Measurements from ENCODE around the gene CCR9. TPM values are rescaled to one million over a fixed set of nuclear protein-coding genes. Genes with fewer than 3 reads are reported as not detected.

Gene CCR9
- total RNA-seq, 5 donors from 2014 or later (not counting 1 experiment from before 2014, with no cell fraction given), result 2.1 to 10.0 (median 4.2) TPM

DNA sequence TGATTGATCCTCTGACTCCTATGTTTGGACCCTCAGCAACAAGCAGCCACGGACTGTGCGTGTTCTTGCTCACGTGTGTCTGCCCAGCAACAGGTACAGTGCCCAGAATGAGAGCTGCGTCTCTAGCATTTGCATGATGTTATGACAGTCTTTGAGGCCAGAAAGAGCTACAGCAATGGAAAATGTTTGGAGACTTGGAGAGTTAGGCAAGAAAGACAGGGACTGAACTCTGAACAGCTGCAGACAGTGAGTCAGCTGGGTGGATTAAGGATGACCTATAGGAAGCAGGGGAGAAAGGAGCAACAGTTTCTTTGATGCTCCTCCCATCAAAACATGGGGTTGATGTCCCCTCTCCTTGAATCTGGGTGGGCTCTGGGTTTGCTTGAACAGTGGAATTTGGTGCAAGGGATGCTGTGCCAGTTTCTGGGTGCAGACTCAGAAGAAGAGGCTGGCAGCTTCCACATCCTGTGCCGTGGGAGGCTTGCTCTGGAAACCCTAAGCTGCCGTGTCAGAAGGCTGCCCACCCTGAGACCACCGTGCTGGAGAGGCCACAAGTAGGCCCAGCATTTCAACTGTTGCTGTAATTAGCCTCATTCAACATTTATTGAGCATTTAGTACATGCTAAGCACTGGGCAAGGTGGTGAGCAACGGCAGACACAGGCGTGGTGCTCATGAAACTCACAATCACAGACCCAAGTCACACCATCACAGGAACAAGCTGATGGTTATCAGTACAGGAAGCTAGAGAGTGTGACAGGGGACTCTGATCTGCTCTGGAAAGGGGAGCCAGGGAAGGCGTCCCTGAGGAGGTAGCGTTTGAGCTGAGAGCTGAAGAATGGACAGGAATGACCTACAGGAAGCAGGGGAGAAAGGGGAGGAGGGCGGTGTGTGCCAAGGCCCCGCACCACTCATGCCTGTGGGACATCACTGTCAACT is 21.7 kb downstream of the CCR9 start:
- H3K9me3 ChIP-seq, result no peaks in the 10 kb centered on the region
- CTCF ChIA-PET, result interaction anchor here (0.5 to 1.0 kb wide), 4 partner anchors 31 to 599 kb away, joined by 3 to 12 read pairs (median 4); no protein-coding TSS in a partner anchor
- no peaks in the 10 kb centered on the region for H3K9me3 Mint-ChIP-seq
- peaks cover 33 to 55% (median 53%) of the 10 kb centered on the region in 3 donors for H3K4me1 Mint-ChIP-seq
- WGBS (ENCODE audit: insufficient coverage), result 57% methylated on average over 7 of the region's 13 CpGs
- ATAC-seq (replicated peaks in 1 of 4) (peak; percentile 83 to 92 (median 90)), DNase-seq (peak in 10 of 35 experiments; percentile 6 to 55 (median 16))
- no peak overlapping the region for H3K27ac ChIP-seq (ENCODE audit: low read length)
- no peak overlapping the region for H3K4me3 ChIP-seq (ENCODE audit: control insufficient read depth in 1 of 2, extremely low read depth in 1 of 2, low read length in 1 of 2)
- POLR2A ChIA-PET, result no interaction called here
- H3K36me3 ChIP-seq (ENCODE audit: control insufficient read depth in 2 of 2, extremely low read depth in 1 of 2, insufficient read depth in 1 of 2, low read length in 1 of 2), result peaks cover 0 to 3% of the 10 kb centered on the region in 2 donors
- H3K27me3 ChIP-seq (replicated peaks in 1 of 2; ENCODE audit: control insufficient read depth in 2 of 2, extremely low read depth in 1 of 2, insufficient read depth in 2 of 2, low read length in 1 of 2), result peaks cover 0 to 13% of the 10 kb centered on the region in 2 experiments
- peaks cover 17 to 35% of the 10 kb centered on the region in 2 experiments for H3K4me1 ChIP-seq (ENCODE audit: control insufficient read depth in 1 of 2, extremely low read depth in 1 of 2, insufficient read depth in 2 of 2, low read length in 2 of 2)
- peak overlapping the region; percentile 60 to 66 for H3K27ac Mint-ChIP-seq
- H3K27me3 Mint-ChIP-seq, result no peaks in the 10 kb centered on the region
- peaks cover 14% of the 10 kb centered on the region for H3K36me3 Mint-ChIP-seq
- H3K4me3 Mint-ChIP-seq, result peak overlapping the region in 1 of 3 donors; percentile 50

DNA sequence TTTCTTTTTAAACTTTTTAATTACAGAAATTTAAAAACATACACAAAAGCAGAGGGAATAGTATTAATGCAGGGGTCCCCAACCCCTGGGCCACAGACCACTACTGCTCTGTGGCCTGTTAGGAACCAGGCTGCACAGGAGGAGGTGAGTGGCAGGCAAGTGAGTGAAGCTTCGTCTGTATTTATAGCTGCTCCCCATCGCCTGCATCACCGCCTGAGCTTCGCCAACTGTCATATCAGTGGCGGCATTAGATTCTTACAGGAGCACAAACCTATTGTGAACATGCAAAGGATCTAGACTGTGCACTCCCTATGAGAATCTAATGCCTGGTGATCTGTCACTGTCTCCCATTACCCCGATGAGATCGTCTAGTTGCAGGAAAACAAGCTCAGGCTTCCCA is 22.4 kb downstream of the CCR9 start:
- POLR2A ChIA-PET, result no interaction called here

DNA sequence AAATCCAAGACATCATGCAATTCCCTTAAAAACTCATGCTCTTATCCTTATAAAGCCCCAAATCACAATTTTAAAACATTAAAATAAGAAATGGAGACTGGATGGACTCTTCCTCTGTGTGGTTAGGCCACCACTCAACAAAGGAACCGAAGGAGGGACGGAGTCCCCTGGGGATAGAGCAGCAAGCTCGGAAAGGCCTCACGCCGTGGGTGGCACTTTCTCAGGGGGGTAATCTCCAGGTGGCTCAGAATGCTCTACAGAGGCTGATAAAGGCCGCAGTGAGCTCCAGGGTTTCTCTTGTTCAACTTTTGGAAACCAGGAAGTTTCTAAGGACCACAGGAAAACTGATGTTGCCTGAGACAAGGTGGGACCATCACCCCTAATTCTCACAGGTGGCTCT is 23.2 kb downstream of the CCR9 start:
- Mint-ChIP-seq H3K36me3 (peaks cover 14% of the 10 kb centered on the region), H3K9me3 (no peaks in the 10 kb centered on the region), H3K27ac (peak overlapping the region in 1 of 2 donors; percentile 24), H3K4me1 (peaks cover 34 to 61% (median 58%) of the 10 kb centered on the region in 3 donors), H3K27me3 (no peaks in the 10 kb centered on the region), H3K4me3 (peak overlapping the region in 1 of 3 donors; percentile 18)
- Histone ChIP-seq H3K36me3 (ENCODE audit: control insufficient read depth in 2 of 2, extremely low read depth in 1 of 2, insufficient read depth in 1 of 2, low read length in 1 of 2) (peaks cover 0 to 3% of the 10 kb centered on the region in 2 donors), H3K9me3 (no peaks in the 10 kb centered on the region), H3K27ac (ENCODE audit: low read length) (peak overlapping the region; percentile 3), H3K4me3 (ENCODE audit: control insufficient read depth in 1 of 2, extremely low read depth in 1 of 2, low read length in 1 of 2) (no peak overlapping the region), H3K4me1 (ENCODE audit: control insufficient read depth in 1 of 2, extremely low read depth in 1 of 2, insufficient read depth in 2 of 2, low read length in 2 of 2) (peaks cover 20 to 41% of the 10 kb centered on the region in 2 experiments), H3K27me3 (replicated peaks in 1 of 2; ENCODE audit: control insufficient read depth in 2 of 2, extremely low read depth in 1 of 2, insufficient read depth in 2 of 2, low read length in 1 of 2) (peaks cover 0 to 13% of the 10 kb centered on the region in 2 experiments)
- 87% methylated on average over 4 of the region's 6 CpGs for WGBS (ENCODE audit: insufficient coverage)
- POLR2A ChIA-PET, result no interaction called here
- CTCF ChIA-PET, result interaction anchor here in 1 of 2 donors (0.7 kb wide), 1 partner anchor 150 kb away, joined by 3 read pairs; no protein-coding TSS in a partner anchor
- ATAC-seq (replicated peaks in 1 of 4), result no peak
- DNase-seq, result no peak

More for the DNA sequence above, 22.4 kb downstream of the CCR9 start:
- Histone ChIP-seq H3K4me3 (ENCODE audit: control insufficient read depth in 1 of 2, extremely low read depth in 1 of 2, low read length in 1 of 2) (no peak overlapping the region), H3K27me3 (replicated peaks in 1 of 2; ENCODE audit: control insufficient read depth in 2 of 2, extremely low read depth in 1 of 2, insufficient read depth in 2 of 2, low read length in 1 of 2) (peaks cover 0 to 13% of the 10 kb centered on the region in 2 experiments), H3K4me1 (ENCODE audit: control insufficient read depth in 1 of 2, extremely low read depth in 1 of 2, insufficient read depth in 2 of 2, low read length in 2 of 2) (peaks cover 17 to 35% of the 10 kb centered on the region in 2 experiments), H3K9me3 (no peaks in the 10 kb centered on the region), H3K36me3 (ENCODE audit: control insufficient read depth in 2 of 2, extremely low read depth in 1 of 2, insufficient read depth in 1 of 2, low read length in 1 of 2) (peaks cover 0 to 3% of the 10 kb centered on the region in 2 donors), H3K27ac (ENCODE audit: low read length) (no peak overlapping the region)
- ATAC-seq (replicated peaks in 1 of 4) (no peak), DNase-seq (no peak)
- no peaks in the 10 kb centered on the region for H3K9me3 Mint-ChIP-seq
- H3K27ac Mint-ChIP-seq, result peak overlapping the region; percentile 60 to 66
- no peaks in the 10 kb centered on the region for H3K27me3 Mint-ChIP-seq
- H3K4me3 Mint-ChIP-seq, result peak overlapping the region in 1 of 3 donors; percentile 50
- H3K4me1 Mint-ChIP-seq, result peaks cover 33 to 60% (median 57%) of the 10 kb centered on the region in 3 donors
- peaks cover 14% of the 10 kb centered on the region for H3K36me3 Mint-ChIP-seq
- CTCF ChIA-PET, result interaction anchor here (0.6 to 1.0 kb wide), 3 partner anchors 30 to 599 kb away, joined by 3 to 4 read pairs (median 3); no protein-coding TSS in a partner anchor
- WGBS (ENCODE audit: insufficient coverage), result 81% methylated on average over 5 of the region's 7 CpGs

DNA sequence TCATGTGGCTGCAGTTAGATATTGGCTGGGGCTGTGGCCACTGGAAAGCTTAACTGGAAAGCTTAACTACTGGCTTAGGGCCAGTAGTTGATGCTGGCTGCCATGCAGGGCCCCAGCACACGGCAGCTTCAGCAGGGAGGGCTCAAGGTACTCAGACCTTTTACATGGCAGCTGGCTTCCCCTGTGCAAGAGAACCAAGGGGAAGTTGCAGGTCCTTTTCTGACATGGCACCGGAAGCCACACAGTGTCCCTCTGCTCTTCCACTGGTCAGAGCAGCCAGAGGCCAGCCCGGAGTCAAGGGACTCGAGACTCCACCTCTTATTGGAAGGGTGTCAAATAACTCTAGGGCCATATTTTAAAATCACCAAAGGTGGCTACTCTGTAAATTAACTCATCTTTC is 24.5 kb downstream of the CCR9 start:
- ATAC-seq (replicated peaks in 1 of 4) (no peak), DNase-seq (no peak)
- no peak overlapping the region for H3K4me3 Mint-ChIP-seq
- Histone ChIP-seq H3K27me3 (replicated peaks in 1 of 2; ENCODE audit: control insufficient read depth in 2 of 2, extremely low read depth in 1 of 2, insufficient read depth in 2 of 2, low read length in 1 of 2) (peaks cover 0 to 13% of the 10 kb centered on the region in 2 experiments), H3K4me3 (ENCODE audit: control insufficient read depth in 1 of 2, extremely low read depth in 1 of 2, low read length in 1 of 2) (no peak overlapping the region), H3K27ac (ENCODE audit: low read length) (no peak overlapping the region), H3K4me1 (ENCODE audit: control insufficient read depth in 1 of 2, extremely low read depth in 1 of 2, insufficient read depth in 2 of 2, low read length in 2 of 2) (peaks cover 30 to 55% of the 10 kb centered on the region in 2 experiments), H3K36me3 (ENCODE audit: control insufficient read depth in 2 of 2, extremely low read depth in 1 of 2, insufficient read depth in 1 of 2, low read length in 1 of 2) (peaks cover 0 to 3% of the 10 kb centered on the region in 2 donors), H3K9me3 (no peaks in the 10 kb centered on the region)
- peak overlapping the region in 1 of 2 donors; percentile 34 for H3K27ac Mint-ChIP-seq
- ChIA-PET CTCF (no interaction called here), POLR2A (no interaction called here)
- peaks cover 48 to 68% (median 66%) of the 10 kb centered on the region in 3 donors for H3K4me1 Mint-ChIP-seq
- H3K36me3 Mint-ChIP-seq, result peaks cover 7% of the 10 kb centered on the region
- H3K9me3 Mint-ChIP-seq, result no peaks in the 10 kb centered on the region
- WGBS (ENCODE audit: insufficient coverage), result 86% methylated on average over 2 of the region's 4 CpGs
- H3K27me3 Mint-ChIP-seq, result no peaks in the 10 kb centered on the region

DNA sequence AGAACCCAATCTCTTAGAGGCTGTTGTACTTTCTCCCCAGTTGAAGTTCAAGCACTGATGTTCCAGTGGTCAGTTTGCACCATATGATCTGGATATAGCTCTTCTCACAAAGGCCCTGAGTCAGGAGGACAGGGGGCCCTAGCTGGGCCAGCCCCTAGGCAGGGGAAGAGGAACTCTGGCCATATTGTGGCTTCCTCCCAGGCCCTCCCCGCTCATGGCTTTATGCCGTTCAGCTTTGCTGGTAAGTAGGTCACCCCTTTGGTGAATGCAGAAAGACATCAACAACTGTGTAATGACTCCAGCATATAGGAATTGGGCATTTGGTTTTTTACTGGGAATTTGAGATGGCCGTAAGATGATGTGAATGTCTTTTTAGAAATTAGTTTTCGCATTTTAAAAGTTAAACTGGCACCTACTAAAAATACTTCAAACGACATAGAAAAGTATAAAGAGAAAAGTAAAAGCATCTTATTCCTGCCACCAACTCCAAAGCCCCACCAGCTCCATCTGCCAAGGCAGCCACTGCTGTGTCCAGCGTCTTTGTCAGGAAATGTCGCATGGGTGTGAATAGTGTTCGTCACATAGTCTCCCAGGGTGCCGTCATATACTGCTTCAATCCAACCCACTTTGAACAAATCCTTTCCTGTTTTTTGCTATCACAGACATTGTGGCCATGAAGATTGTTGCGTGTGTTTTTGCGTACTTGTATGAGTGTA is 25.3 kb downstream of the CCR9 start:
- H3K4me1 Mint-ChIP-seq, result peaks cover 55 to 74% (median 69%) of the 10 kb centered on the region in 3 donors
- DNase-seq, result peak in 1 of 35 experiments; percentile 17
- no peak overlapping the region for H3K4me3 Mint-ChIP-seq
- H3K27me3 Mint-ChIP-seq, result no peaks in the 10 kb centered on the region
- peak in 1 of 4 experiments; percentile 31 for ATAC-seq (replicated peaks in 1 of 4)
- Histone ChIP-seq H3K9me3 (no peaks in the 10 kb centered on the region), H3K4me1 (ENCODE audit: control insufficient read depth in 1 of 2, extremely low read depth in 1 of 2, insufficient read depth in 2 of 2, low read length in 2 of 2) (peaks cover 34 to 63% of the 10 kb centered on the region in 2 experiments), H3K27me3 (replicated peaks in 1 of 2; ENCODE audit: control insufficient read depth in 2 of 2, extremely low read depth in 1 of 2, insufficient read depth in 2 of 2, low read length in 1 of 2) (peaks cover 0 to 12% of the 10 kb centered on the region in 2 experiments), H3K36me3 (ENCODE audit: control insufficient read depth in 2 of 2, extremely low read depth in 1 of 2, insufficient read depth in 1 of 2, low read length in 1 of 2) (peaks cover 0 to 1% of the 10 kb centered on the region in 2 donors), H3K4me3 (ENCODE audit: control insufficient read depth in 1 of 2, extremely low read depth in 1 of 2, low read length in 1 of 2) (no peak overlapping the region), H3K27ac (ENCODE audit: low read length) (peak overlapping the region; percentile 35)
- H3K9me3 Mint-ChIP-seq, result no peaks in the 10 kb centered on the region
- ChIA-PET CTCF (no interaction called here), POLR2A (interaction anchor here in 1 of 2 donors (0.6 kb wide), 1 partner anchor 11 kb away, joined by 3 read pairs; no protein-coding TSS in a partner anchor)
- peak overlapping the region in 1 of 2 donors; percentile 40 for H3K27ac Mint-ChIP-seq
- WGBS (ENCODE audit: insufficient coverage), result no CpG with 5 or more reads among the region's 11 CpGs
- peaks cover 7% of the 10 kb centered on the region for H3K36me3 Mint-ChIP-seq
